PC-3 (cell line): Measurements from ENCODE around the gene OTOF.

Source experiments
- CTCF ChIP-seq: fragments of 300-600 bp; sonication (generic); conservative IDR thresholded peaks from 2 replicates; pipeline ENCODE4 v1.5.1; 2017; ENCODE audit warnings: antibody characterized with exemption, low read depth, mild to moderate bottlenecking, low read length
- EZH2phosphoT487 ChIP-seq: fragments of 300-600 bp; sonication (generic); IDR thresholded peaks from 2 replicates; pipeline ENCODE4 v1.6.1; 2018; ENCODE audit warnings: mild to moderate bottlenecking, antibody characterized with exemption, low read length, borderline replicate concordance

DNA sequence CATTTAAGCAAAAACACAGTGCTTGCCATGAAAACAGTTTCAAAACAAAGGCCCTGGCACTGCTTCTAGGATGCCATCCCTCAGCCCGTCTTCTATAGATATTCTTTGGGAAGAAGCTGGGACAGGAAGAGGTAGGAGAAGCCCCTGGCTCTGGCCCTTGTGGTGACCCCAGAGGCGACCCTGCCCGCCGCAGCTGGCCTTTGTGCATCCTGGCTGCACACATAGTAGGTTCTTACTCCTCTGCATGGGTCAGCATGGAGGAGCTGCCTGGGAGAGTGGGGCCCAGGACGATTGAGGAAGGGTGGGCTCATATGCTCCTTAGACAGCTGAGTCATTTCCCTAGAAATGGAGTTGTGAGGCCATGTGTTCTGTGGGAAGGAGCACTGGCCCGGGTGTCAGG lies 44.4 kb upstream of the OTOF start:
- TF ChIP-seq EZH2phosphoT487 = no peak
- no peak for TF ChIP-seq CTCF
